HK-2 (cell line): ENCODE data around the gene OR7D2.

Experiments
- DNase-seq: peaks from one replicate; pipeline ENCODE4 v3.0.0-alpha.2; 2018; ENCODE audit not compliant: unreplicated experiment

OR7D2 gene

GRCh38 chr19:9205501-9206113 is 26.8 kb downstream of the OR7D2 start:
- peak; percentile 53 for DNase-seq

- DNase-seq: no peak
These were observed 40.7 kb downstream of the OR7D2 start, which contains the start of gene OR7D4 for GRCh38 chr19:9219489-9219888. TSS of gene OR7D4 (minus strand) at chr19:9219589. CDS start at chr19:9214837, 4,752 bp downstream.
